NB4 (cell line): ENCODE results near the gene SPATA9.
A peak's percentile ranks its signal among the peaks of the same experiment; 100 is the strongest.

Experiments
- DNase-seq: peaks from one replicate; pipeline ENCODE4 v3.0.0; 2010; ENCODE audit warnings: low read depth
- H3K4me3 ChIP-seq: one replicate; pipeline ENCODE4 v1.5.1; 2011; ENCODE audit warnings: mild to moderate bottlenecking, low read depth, low read length, moderate library complexity
- CTCF ChIP-seq: IDR thresholded peaks from one replicate; pipeline ENCODE4 v1.5.1; 2012; ENCODE audit warnings: low read depth, low read length
- MYC ChIP-seq: IDR thresholded peaks from 2 replicates; pipeline ENCODE4 v1.6.1; 2011; ENCODE audit warnings: low read depth, low read length
- POLR2A ChIP-seq: IDR thresholded peaks from 2 replicates; pipeline ENCODE4 v1.6.1; 2011; ENCODE audit warnings: mild to moderate bottlenecking; ENCODE audit not compliant: insufficient read length; ENCODE audit errors: extremely low read depth
- TF ChIP-seq, protein P1 (sequence below): IDR thresholded peaks from 2 replicates; pipeline ENCODE4 v1.6.1; 2011; ENCODE audit warnings: low read depth, low read length

The SPATA9 gene

DNA sequence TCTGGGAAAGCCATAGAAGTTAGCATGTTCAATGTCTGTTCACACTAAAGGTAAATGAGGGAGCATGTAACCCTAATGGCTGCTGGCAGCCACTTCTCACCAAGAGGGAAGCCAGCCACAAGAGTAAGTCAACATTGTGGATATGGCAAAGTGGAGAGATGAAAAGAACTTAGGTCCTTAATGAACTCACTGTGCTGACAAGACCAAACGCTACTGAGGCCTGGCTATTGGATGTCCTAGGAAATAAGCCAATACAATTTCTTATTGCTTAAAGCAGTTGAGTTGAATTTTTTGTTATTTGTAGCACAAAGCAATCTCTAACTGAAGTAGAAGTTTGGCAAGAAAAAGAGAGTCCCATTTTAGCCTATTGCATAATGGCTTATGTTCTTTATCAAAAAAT lies 56.1 kb downstream of the SPATA9 start:
- TF ChIP-seq CTCF (no peak), POLR2A (no peak), MYC (no peak)
- TF ChIP-seq, protein P1, sequence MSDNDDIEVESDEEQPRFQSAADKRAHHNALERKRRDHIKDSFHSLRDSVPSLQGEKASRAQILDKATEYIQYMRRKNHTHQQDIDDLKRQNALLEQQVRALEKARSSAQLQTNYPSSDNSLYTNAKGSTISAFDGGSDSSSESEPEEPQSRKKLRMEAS = no peak
- no peak for DNase-seq

GRCh38 chr5:95624368-95624767 lies 58.4 kb downstream of the SPATA9 start:
- TF ChIP-seq CTCF (no peak), POLR2A (no peak), MYC (no peak)
- TF ChIP-seq, protein P1 = no peak
- no peak for DNase-seq
- no peak overlapping the region for H3K4me3 ChIP-seq

More for the DNA sequence above, 56.1 kb downstream of the SPATA9 start:
- H3K4me3 ChIP-seq = no peak overlapping the region

GRCh38 chr5:95623706-95624105 lies 59.1 kb downstream of the SPATA9 start:
- TF ChIP-seq CTCF = no peak
- no peak for TF ChIP-seq MYC
- no peak for TF ChIP-seq POLR2A
- TF ChIP-seq, protein P1 = no peak
- no peak overlapping the region for H3K4me3 ChIP-seq
- DNase-seq = no peak

GRCh38 chr5:95621839-95622629 lies 60.8 kb downstream of the SPATA9 start:
- no peak overlapping the region for H3K4me3 ChIP-seq
- peak; percentile 59 for DNase-seq
- no peak for TF ChIP-seq CTCF
- TF ChIP-seq POLR2A = no peak
- TF ChIP-seq, protein P1 = no peak
- no peak for TF ChIP-seq MYC

DNA sequence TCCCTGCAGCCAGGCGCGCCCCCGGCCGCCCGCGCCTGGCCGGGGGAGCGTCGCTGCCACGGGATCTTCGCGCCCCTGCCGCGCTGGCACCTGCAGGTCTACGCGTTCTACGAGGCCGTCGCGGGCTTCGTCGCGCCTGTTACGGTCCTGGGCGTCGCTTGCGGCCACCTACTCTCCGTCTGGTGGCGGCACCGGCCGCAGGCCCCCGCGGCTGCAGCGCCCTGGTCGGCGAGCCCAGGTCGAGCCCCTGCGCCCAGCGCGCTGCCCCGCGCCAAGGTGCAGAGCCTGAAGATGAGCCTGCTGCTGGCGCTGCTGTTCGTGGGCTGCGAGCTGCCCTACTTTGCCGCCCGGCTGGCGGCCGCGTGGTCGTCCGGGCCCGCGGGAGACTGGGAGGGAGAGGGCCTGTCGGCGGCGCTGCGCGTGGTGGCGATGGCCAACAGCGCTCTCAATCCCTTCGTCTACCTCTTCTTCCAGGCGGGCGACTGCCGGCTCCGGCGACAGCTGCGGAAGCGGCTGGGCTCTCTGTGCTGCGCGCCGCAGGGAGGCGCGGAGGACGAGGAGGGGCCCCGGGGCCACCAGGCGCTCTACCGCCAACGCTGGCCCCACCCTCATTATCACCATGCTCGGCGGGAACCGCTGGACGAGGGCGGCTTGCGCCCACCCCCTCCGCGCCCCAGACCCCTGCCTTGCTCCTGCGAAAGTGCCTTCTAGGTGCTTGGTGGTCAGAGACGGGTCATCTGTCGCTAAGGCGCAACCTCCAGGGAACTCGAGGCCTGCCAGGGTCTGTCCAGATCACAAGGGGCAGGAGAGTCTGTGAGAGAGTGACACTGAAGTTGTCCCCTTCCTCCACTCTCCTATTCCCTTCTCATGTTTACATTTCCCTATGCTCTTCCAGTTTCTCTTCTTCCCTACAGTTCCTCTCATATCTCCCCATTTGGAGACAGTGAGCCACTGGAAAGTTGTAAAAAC lies 61.6 kb downstream of the SPATA9 start:
- H3K4me3 ChIP-seq = peak overlapping the region; percentile 33
- TF ChIP-seq POLR2A (no peak), MYC (no peak), CTCF (no peak)
- TF ChIP-seq, protein P1 = no peak
- DNase-seq = peak; percentile 73
